HepG2 (cell line): ENCODE results near the gene NUDT3. TPM values are rescaled to one million over a fixed set of nuclear protein-coding genes. Genes with fewer than 3 reads are reported as not detected.

Source experiments
- CREM ChIP-seq, 2 experiments: sonication (generic) in 1 of 2; formaldehyde crosslinking in 1 of 2; IDR thresholded peaks; 2 replicates each; pipeline versions ENCODE4 v1.4.0 to v1.6.1; 2016 to 2020; ENCODE audit warnings: antibody characterized with exemption in 1 of 2, mild to moderate bottlenecking in 1 of 2, missing genetic modification reagents in 1 of 2
- MEIS2 ChIP-seq: sonication (generic); formaldehyde crosslinking; IDR thresholded peaks from 2 replicates; pipeline ENCODE4 v1.9.0; 2021; ENCODE audit warnings: mild to moderate bottlenecking, missing genetic modification reagents
- MYC ChIP-seq: sonication (generic); formaldehyde crosslinking; IDR thresholded peaks from 2 replicates; pipeline ENCODE4 v1.9.0; 2021; ENCODE audit warnings: missing genetic modification reagents, borderline replicate concordance
- NCOA5 ChIP-seq: sonication (generic); formaldehyde crosslinking; IDR thresholded peaks from 2 replicates; pipeline ENCODE4 v1.4.0; 2020; ENCODE audit warnings: missing genetic modification reagents
- NKX3-1 ChIP-seq: sonication (generic); formaldehyde crosslinking; IDR thresholded peaks from 2 replicates; pipeline ENCODE4 v1.5.0; 2020; ENCODE audit warnings: missing genetic modification reagents
- POLR2A ChIP-seq, 2 experiments: IDR thresholded peaks; 2 replicates each; pipeline ENCODE4 v1.6.1; 2011; ENCODE audit warnings: low read depth in 2 of 2, low read length in 2 of 2, mild to moderate bottlenecking in 1 of 2, moderate library complexity in 1 of 2; ENCODE audit not compliant: insufficient read depth in 1 of 2
- REST ChIP-seq, 2 experiments: IDR thresholded peaks; 2 replicates each; pipeline ENCODE4 v1.6.1; 2011 to 2012; ENCODE audit warnings: low read length in 2 of 2, borderline replicate concordance in 1 of 2, low read depth in 1 of 2, mild to moderate bottlenecking in 1 of 2, moderate library complexity in 1 of 2
- WIZ ChIP-seq: sonication (generic); formaldehyde crosslinking; IDR thresholded peaks from 2 replicates; pipeline ENCODE4 v1.5.1; 2020; ENCODE audit warnings: mild to moderate bottlenecking, missing genetic modification reagents
- ZBTB34 ChIP-seq: sonication (generic); formaldehyde crosslinking; IDR thresholded peaks from 2 replicates; pipeline ENCODE4 v1.8.0; 2022; ENCODE audit warnings: mild to moderate bottlenecking, missing genetic modification reagents
- ZBTB38 ChIP-seq: sonication (generic); formaldehyde crosslinking; IDR thresholded peaks from 2 replicates; pipeline ENCODE4 v1.5.1; 2020; ENCODE audit warnings: mild to moderate bottlenecking, missing genetic modification reagents
- ZFY ChIP-seq: sonication (generic); formaldehyde crosslinking; IDR thresholded peaks from 2 replicates; pipeline ENCODE4 v1.4.0; 2020; ENCODE audit warnings: missing genetic modification reagents
- ZNF143 ChIP-seq: sonication (generic); formaldehyde crosslinking; IDR thresholded peaks from 2 replicates; pipeline ENCODE4 v1.4.0; 2020; ENCODE audit warnings: missing genetic modification reagents
- ZNF326 ChIP-seq: sonication (generic); formaldehyde crosslinking; IDR thresholded peaks from 2 replicates; pipeline ENCODE4 v1.4.0; 2020; ENCODE audit warnings: missing genetic modification reagents, borderline replicate concordance
- ZNF337 ChIP-seq: sonication (generic); formaldehyde crosslinking; IDR thresholded peaks from 2 replicates; pipeline ENCODE4 v1.5.1; 2020; ENCODE audit warnings: missing genetic modification reagents, low read depth, mild to moderate bottlenecking, borderline replicate concordance
- ZNF574 ChIP-seq: sonication (generic); formaldehyde crosslinking; IDR thresholded peaks from 2 replicates; pipeline ENCODE4 v1.4.0; 2020; ENCODE audit warnings: missing genetic modification reagents
- ZNF788 ChIP-seq: sonication (generic); formaldehyde crosslinking; IDR thresholded peaks from 2 replicates; pipeline ENCODE4 v1.5.0; 2020; ENCODE audit warnings: mild to moderate bottlenecking, missing genetic modification reagents, borderline replicate concordance
- ZSCAN12 ChIP-seq: sonication (generic); formaldehyde crosslinking; IDR thresholded peaks from 2 replicates; pipeline ENCODE4 v1.9.0; 2021; ENCODE audit warnings: mild to moderate bottlenecking, missing genetic modification reagents
- polyA plus RNA-seq, 8 experiments: library from polyadenylated mRNA; depleted of rRNA in 3 of 8; stranded (reverse) in 7 of 8; unstranded in 1 of 8; fragments of >200 nt; fragmentation: Illumina TruSeq in 4 of 8; extraction: Trizol in 4 of 8; gene quantifications; 2 replicates each; pipeline versions ENCODE4 v1.2.1 to v1.2.3, GENCODE V29; 2011 to 2016; ENCODE audit warnings: low read depth in 4 of 8, missing spikeins in 1 of 8, mixed read lengths in 1 of 8; ENCODE audit not compliant: insufficient read depth in 1 of 8
- total RNA-seq, 5 experiments: library from RNA; depleted of rRNA; stranded (reverse); fragments of >200 nt; fragmentation: Illumina TruSeq; extraction: Trizol; gene quantifications; 2 replicates each; pipeline ENCODE4 v1.2.3, GENCODE V29; 2016; ENCODE audit warnings: low read depth in 1 of 5
- TF ChIP-seq, protein P1 (sequence below): sonication (generic); formaldehyde crosslinking; IDR thresholded peaks from 2 replicates; pipeline ENCODE4 v1.4.0; 2020; ENCODE audit warnings: missing genetic modification reagents, borderline replicate concordance

The NUDT3 gene
- total and polyA plus RNA-seq, 2 of the 13 experiments (the other 11 are each of a cell fraction or from before 2014, with no cell fraction given), result 20.2 to 20.6 TPM

DNA sequence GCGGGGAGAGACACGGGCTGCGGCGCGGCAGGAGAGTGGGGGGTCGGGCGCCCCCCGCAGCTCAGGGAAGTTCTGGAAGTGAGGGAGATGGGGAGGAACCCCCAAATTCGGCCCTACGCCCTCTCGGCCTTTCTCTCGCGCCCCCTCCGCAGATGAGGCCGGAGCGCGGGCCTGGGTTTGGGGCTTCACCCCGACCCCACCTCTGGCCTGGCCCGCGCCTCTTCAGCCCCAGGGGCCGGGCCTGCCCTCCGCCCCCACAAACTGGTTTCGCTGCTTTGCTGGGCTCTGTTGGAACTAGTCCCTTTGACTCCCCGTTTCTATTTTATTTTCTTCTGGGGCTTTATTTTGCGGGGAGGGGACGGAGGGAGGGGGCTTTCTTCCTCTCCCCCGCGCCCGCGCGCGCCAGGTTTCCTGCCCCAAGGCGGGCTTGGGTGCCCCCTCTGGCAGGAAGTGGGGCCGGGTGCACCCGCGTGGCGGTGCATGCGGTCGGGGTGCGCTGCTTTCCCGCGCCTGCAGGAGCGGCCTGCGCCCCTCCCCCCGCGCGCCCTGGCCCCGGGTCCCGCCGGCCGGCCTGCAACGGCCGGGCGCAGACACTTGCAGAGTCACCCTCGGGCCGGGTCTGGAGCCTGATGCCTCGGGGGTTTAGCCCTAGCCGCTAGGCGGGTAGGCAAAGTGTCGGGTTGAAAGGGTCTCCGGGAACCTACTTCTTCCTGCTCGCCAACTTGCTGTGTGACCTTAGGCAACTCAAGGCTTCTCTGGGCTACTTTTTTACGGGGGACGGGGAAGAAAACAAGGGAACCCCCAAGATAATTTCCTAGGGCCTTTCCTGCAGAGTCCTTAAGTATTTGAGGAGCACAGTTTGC lies 154.5 kb downstream of the NUDT3 start (continued):
- TF ChIP-seq ZNF143 (CRISPR knock-in tag) (peak; percentile 45; the same call in 1 of the 2 replicates), ZNF337 (no peak), ZNF574 (peak; percentile 91), POLR2A (IDR thresholded peaks at IDR 0.05; ENCODE audit: insufficient read depth in 1 of 2, low read depth in 2 of 2, low read length in 2 of 2) (0 out of 4 replicates have a peak, but pooled peaks of 1 of the 2 experiments have one; percentile 13), WIZ (peak; percentile 77; the same call in 1 of the 2 replicates), ZFY (CRISPR knock-in tag) (peak; percentile 95), ZNF326 (CRISPR knock-in tag) (no peak), ZSCAN12 (CRISPR knock-in tag) (peak; percentile 90), MEIS2 (CRISPR knock-in tag) (peak; percentile 97), NKX3-1 (CRISPR knock-in tag) (peak; percentile 98), MYC (CRISPR knock-in tag) (peak; percentile 99), NCOA5 (CRISPR knock-in tag) (no peak), ZBTB34 (CRISPR knock-in tag) (peak; percentile 81; the same call in 1 of the 2 replicates), ZBTB38 (CRISPR knock-in tag) (peak; percentile 96), REST (IDR thresholded peaks at IDR 0.05; ENCODE audit: borderline replicate concordance in 1 of 2, low read depth in 1 of 2, low read length in 2 of 2) (no peak; a peak in 1 of 4 replicates), ZNF788 (CRISPR knock-in tag) (peak; percentile 92; the same call in 1 of the 2 replicates), CREM (IDR thresholded peaks at IDR 0.05) (no peak), CREM (CRISPR knock-in tag; IDR thresholded peaks at IDR 0.05) (no peak)
- TF ChIP-seq, protein P1, sequence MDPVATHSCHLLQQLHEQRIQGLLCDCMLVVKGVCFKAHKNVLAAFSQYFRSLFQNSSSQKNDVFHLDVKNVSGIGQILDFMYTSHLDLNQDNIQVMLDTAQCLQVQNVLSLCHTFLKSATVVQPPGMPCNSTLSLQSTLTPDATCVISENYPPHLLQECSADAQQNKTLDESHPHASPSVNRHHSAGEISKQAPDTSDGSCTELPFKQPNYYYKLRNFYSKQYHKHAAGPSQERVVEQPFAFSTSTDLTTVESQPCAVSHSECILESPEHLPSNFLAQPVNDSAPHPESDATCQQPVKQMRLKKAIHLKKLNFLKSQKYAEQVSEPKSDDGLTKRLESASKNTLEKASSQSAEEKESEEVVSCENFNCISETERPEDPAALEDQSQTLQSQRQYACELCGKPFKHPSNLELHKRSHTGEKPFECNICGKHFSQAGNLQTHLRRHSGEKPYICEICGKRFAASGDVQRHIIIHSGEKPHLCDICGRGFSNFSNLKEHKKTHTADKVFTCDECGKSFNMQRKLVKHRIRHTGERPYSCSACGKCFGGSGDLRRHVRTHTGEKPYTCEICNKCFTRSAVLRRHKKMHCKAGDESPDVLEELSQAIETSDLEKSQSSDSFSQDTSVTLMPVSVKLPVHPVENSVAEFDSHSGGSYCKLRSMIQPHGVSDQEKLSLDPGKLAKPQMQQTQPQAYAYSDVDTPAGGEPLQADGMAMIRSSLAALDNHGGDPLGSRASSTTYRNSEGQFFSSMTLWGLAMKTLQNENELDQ (CRISPR knock-in tag), result no peak; the same call in 1 of the 2 replicates
